Raji (cell line): ENCODE measurements around the gene CCDC33.

ENCODE experiments used
- POLR2A ChIP-seq: IDR thresholded peaks from 2 replicates; pipeline ENCODE4 v1.6.1; 2011; ENCODE audit warnings: low read depth, low read length, control low read depth; ENCODE audit not compliant: insufficient read depth

CCDC33 gene

GRCh38 chr15:74203914-74204431 is 32.2 kb upstream of the CCDC33 start:
- TF ChIP-seq POLR2A: no peak

- TF ChIP-seq POLR2A: no peak
These were observed 30.6 kb upstream of the CCDC33 start for GRCh38 chr15:74205582-74205947.

GRCh38 chr15:74206801-74207281 is 29.3 kb upstream of the CCDC33 start:
- TF ChIP-seq POLR2A: no peak

GRCh38 chr15:74207652-74208440 is 28.3 kb upstream of the CCDC33 start:
- no peak for TF ChIP-seq POLR2A

- no peak for TF ChIP-seq POLR2A
These were observed 27.6 kb upstream of the CCDC33 start for GRCh38 chr15:74208496-74208895.

- no peak for TF ChIP-seq POLR2A
These were observed 27.1 kb upstream of the CCDC33 start for GRCh38 chr15:74208901-74209559.

- TF ChIP-seq POLR2A: no peak
These were observed 26.6 kb upstream of the CCDC33 start for GRCh38 chr15:74209560-74209958.

- TF ChIP-seq POLR2A: no peak
These were observed 26.0 kb upstream of the CCDC33 start for GRCh38 chr15:74209997-74210671.

GRCh38 chr15:74210729-74211128 is 25.4 kb upstream of the CCDC33 start:
- no peak for TF ChIP-seq POLR2A

GRCh38 chr15:74211656-74212055 is 24.5 kb upstream of the CCDC33 start:
- TF ChIP-seq POLR2A: no peak

GRCh38 chr15:74212494-74212893 is 23.6 kb upstream of the CCDC33 start:
- TF ChIP-seq POLR2A: no peak

- no peak for TF ChIP-seq POLR2A
These were observed 22.3 kb upstream of the CCDC33 start for GRCh38 chr15:74213858-74214284.

- no peak for TF ChIP-seq POLR2A
These were observed 21.7 kb upstream of the CCDC33 start for GRCh38 chr15:74214324-74215021.

GRCh38 chr15:74215958-74216357 is 20.2 kb upstream of the CCDC33 start:
- TF ChIP-seq POLR2A: no peak

- no peak for TF ChIP-seq POLR2A
These were observed 19.2 kb upstream of the CCDC33 start for GRCh38 chr15:74216949-74217348.
